Measurements from ENCODE around the gene CAAP1.
"Not testable (repeated sequence)": the region's sequence is repeated elsewhere in the genome, so short reads cannot be mapped to it uniquely, and the experiment has no call there.

CAAP1 gene, protein sequence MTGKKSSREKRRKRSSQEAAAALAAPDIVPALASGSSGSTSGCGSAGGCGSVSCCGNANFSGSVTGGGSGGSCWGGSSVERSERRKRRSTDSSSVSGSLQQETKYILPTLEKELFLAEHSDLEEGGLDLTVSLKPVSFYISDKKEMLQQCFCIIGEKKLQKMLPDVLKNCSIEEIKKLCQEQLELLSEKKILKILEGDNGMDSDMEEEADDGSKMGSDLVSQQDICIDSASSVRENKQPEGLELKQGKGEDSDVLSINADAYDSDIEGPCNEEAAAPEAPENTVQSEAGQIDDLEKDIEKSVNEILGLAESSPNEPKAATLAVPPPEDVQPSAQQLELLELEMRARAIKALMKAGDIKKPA

GRCh38 chr9:26892251-26893029, at the start of gene CAAP1:
CAAP1 (minus strand) TSS chr9:26892802; CDS start chr9:26892715, 87 bp downstream.
- peak; percentile 96 for DNase-seq (ENCODE audit: low spot score)

- DNase-seq (ENCODE audit: low spot score), result no peak
Measured at GRCh38 chr9:26940779-26941178, 48.2 kb upstream of the CAAP1 start.

DNA sequence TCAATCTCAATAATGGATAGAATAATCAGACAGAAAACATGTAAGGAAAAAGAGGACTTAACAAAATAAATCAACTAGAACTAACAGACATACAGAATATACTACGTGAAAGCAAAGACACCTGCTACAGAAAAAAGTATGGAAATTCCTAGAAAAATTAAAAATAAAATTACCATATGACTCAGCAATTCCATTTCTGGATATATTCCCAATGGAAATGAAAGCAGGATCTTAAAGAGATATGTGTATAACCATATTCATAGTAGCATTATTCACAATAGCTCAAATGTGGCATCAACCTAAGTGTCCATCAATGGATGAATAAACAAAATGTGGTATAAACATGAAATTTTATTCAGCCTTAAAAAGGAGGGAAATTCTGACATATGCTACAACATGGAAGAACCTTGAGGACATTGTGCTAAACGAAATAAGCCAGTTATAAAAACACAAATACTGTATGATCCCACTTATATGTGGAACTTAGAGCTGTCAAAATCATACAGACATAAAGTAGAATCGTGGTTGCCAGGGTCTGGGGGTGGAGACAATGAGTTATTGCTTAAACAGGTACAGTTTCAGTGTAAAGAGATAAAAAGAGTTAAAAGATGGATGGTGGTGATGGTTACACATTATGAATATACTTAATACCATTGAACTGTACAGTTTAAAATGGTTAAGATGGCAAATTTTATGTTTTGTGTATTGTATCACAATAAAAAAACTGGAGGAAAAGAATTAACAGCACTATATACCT, 47.5 kb upstream of the CAAP1 start:
- DNase-seq (ENCODE audit: low spot score), result no peak

GRCh38 chr9:26937816-26938371, 45.3 kb upstream of the CAAP1 start:
- DNase-seq (ENCODE audit: low spot score), result no peak

GRCh38 chr9:26935847-26936246, 43.2 kb upstream of the CAAP1 start:
- DNase-seq (ENCODE audit: low spot score), result no peak

GRCh38 chr9:26928902-26929495, 36.4 kb upstream of the CAAP1 start:
- DNase-seq (ENCODE audit: low spot score), result no peak

DNA sequence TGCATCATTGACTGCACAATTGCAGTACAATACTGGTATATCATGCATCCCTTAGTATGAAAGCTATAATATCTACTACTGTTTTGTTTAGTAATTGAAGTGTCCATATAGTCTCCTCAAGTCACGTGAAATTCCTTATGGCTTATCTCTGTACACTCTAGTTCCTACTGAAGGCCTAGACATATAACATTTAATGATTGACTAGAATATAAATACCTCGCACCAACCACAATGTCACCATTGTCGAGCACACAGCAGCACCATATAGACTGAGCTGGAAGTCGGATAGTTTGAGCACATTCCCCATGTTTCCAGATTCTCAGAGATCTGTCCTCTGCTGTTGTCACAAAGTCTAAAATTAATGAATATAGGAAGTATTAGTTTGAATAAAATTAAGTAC, 33.0 kb upstream of the CAAP1 start:
- DNase-seq (ENCODE audit: low spot score), result no peak

GRCh38 chr9:26919698-26920097, 27.1 kb upstream of the CAAP1 start:
- no peak for DNase-seq (ENCODE audit: low spot score)

DNA sequence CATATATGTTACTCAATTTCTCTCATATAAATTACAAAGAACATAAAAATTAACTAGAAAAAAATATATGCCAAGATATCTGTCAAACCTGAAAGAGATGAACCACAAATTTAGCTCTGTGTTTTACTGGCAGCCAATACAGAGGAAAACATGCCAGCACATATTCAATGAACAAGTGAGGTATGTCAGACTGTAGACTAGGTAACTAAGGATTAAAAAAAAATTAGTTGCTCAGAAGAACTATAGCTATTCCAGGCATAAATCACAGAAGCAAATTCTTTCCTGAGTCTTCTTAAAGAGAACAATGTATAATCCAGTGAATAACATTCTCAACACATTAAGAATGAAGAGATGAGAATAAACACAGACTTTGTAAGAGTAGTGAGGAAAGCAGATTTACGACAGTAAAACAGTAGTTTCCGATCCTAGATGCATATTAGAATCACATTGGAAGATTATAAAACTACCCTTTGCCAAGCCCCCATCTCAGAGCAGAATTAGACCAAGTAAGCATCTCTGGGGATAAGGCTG, 20.6 kb upstream of the CAAP1 start:
- DNase-seq (ENCODE audit: low spot score), result no peak

- DNase-seq (ENCODE audit: low spot score), result no peak
Measured at GRCh38 chr9:26904671-26905070, 12.1 kb upstream of the CAAP1 start.

- DNase-seq (ENCODE audit: low spot score), result no peak
Measured at GRCh38 chr9:26904070-26904469, 11.5 kb upstream of the CAAP1 start.

GRCh38 chr9:26893030-26893676, 551 bp upstream of the CAAP1 start:
- DNase-seq (ENCODE audit: low spot score), result no peak

DNA sequence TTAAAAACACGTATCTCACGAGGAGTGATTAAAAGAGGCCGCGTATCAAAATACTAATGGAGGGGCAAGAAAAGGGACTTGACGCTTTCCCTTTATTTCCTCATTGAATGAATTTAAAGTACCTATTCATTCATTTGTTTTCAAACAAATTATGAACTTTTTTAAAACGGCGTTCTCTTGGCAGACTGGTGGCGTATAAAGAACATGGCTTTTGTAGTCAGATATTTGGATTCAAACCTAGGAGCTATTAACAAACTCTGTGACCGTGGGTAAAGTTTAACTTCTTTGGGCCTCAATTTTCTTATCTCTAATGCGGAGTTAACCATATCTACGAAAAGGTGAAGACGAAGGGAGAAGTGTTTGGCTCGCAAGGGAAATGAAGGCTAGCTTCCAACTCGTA, 876 bp downstream of the CAAP1 start:
- no peak for DNase-seq (ENCODE audit: low spot score)

GRCh38 chr9:26888271-26888670, 4.3 kb downstream of the CAAP1 start:
- DNase-seq (ENCODE audit: low spot score), result no peak

- DNase-seq (ENCODE audit: low spot score), result no peak
Measured at GRCh38 chr9:26882154-26882553, 10.4 kb downstream of the CAAP1 start.

GRCh38 chr9:26880262-26880661, 12.3 kb downstream of the CAAP1 start:
- DNase-seq (ENCODE audit: low spot score), result no peak

- not testable (repeated sequence) for DNase-seq (ENCODE audit: low spot score)
Measured at GRCh38 chr9:26875155-26875554, 17.4 kb downstream of the CAAP1 start.

GRCh38 chr9:26870292-26870691, 22.3 kb downstream of the CAAP1 start:
- DNase-seq (ENCODE audit: low spot score), result no peak

DNA sequence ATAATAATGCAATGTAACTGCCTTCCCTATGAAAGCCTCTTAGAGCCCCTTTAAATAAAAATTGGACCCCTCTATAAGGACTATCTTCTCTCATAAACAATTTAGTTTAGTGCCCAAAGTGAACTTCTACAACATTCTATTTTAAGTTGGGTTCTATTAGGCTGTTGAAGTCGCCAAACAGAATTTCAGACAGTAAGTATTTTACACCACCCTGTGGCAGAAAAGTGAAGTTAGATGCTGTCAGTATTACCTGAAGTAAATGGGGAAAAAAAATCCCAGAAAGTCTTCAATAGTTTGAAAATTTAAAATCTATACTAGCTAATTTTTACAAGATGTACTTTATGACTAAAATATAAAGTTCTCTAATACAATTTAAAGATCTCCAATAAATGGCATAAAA, 29.5 kb downstream of the CAAP1 start:
- DNase-seq (ENCODE audit: low spot score), result no peak

- DNase-seq (ENCODE audit: low spot score), result no peak
Measured at GRCh38 chr9:26856413-26857032, 36.1 kb downstream of the CAAP1 start.

GRCh38 chr9:26850995-26851394, 41.6 kb downstream of the CAAP1 start:
- no peak for DNase-seq (ENCODE audit: low spot score)
